GM10266 (cell line): ENCODE measurements around the gene ACOX3.

Source experiments
- DNase-seq: peaks from one replicate; pipeline ENCODE4 v3.0.0; 2012; ENCODE audit errors: extremely low spot score
- CTCF ChIP-seq: IDR thresholded peaks from 2 replicates; pipeline ENCODE4 v1.5.1; 2012; ENCODE audit warnings: mild to moderate bottlenecking, low read depth; ENCODE audit not compliant: control insufficient read depth, insufficient read depth; ENCODE audit errors: missing control alignments

The ACOX3 gene

GRCh38 chr4:8319061-8319460 lies 121.5 kb downstream of the ACOX3 start:
- no peak for TF ChIP-seq CTCF
- no peak for DNase-seq

DNA sequence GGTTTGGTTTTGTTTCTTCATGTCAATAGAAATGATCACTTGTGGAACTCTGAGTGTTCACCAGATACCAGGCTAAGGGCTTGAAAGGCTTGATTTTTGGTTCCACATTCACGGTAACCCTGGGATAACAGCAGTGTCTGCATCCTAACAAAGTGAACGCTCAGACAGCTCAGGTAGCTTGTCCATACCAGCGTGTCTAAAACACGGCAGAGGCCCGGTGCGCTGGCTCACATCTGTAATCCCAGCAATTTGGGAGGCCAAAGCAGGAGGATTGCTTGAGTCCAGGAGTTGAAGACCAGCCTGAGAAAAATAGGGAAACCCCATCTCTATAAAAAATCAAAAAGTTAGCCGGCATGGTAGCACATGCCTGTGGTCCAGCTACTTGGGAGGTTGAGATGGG lies 122.0 kb downstream of the ACOX3 start:
- no peak for DNase-seq
- no peak for TF ChIP-seq CTCF

- TF ChIP-seq CTCF: no peak
Measured at GRCh38 chr4:8317474-8317873, 123.0 kb downstream of the ACOX3 start.

DNA sequence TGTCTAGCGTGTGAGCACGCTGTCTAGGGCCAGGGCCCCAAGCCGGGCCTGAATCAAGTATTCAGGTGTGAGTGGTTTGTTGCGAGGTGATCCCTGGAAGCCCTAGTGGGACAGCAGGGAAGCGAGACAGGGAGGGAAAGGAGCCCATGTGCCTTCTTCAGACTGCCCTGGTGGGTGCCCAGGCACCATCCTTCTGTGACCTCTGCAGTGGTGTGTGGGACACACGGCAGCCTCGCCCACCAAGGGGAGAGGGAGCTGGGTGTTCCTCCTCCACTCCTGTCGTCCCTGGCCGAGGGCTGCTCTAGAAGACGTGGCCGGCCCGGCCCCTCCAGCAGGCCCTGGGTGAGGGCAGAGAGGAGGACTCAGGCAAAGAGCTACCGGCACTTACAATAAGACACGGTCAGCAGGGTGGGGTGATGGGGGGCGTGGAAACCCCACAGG lies 123.6 kb downstream of the ACOX3 start:
- TF ChIP-seq CTCF: no peak
- DNase-seq: no peak

More at GRCh38 chr4:8317474-8317873, 123.0 kb downstream of the ACOX3 start:
- DNase-seq: no peak
